Endodermal cell (in vitro differentiated cells): ENCODE data around the gene PRDM16. TPM values are rescaled to one million over a fixed set of nuclear protein-coding genes. Genes with fewer than 3 reads are reported as not detected.

Experiments used
- DNase-seq: peaks from one replicate; pipeline ENCODE4 v3.0.0-alpha.2; 2017
- H3K27ac ChIP-seq: 2 replicates; pipeline ENCODE4 v1.5.1; 2013; ENCODE audit warnings: mild to moderate bottlenecking, low read depth, low read length, moderate library complexity
- H3K27me3 ChIP-seq: 2 replicates; pipeline ENCODE4 v1.6.1; 2013; ENCODE audit warnings: mild to moderate bottlenecking, low read length, moderate library complexity; ENCODE audit not compliant: insufficient read depth, control insufficient read depth, poor library complexity, severe bottlenecking
- H3K36me3 ChIP-seq: 2 replicates; pipeline ENCODE4 v1.7.0; 2013; ENCODE audit warnings: mild to moderate bottlenecking, low read length, moderate library complexity; ENCODE audit not compliant: control insufficient read depth, insufficient read depth
- H3K4me1 ChIP-seq: one replicate; pipeline ENCODE4 v1.7.0; 2013; ENCODE audit warnings: low read length; ENCODE audit not compliant: control insufficient read depth, insufficient read depth
- H3K4me3 ChIP-seq: 2 replicates; pipeline ENCODE4 v1.5.1; 2013; ENCODE audit warnings: mild to moderate bottlenecking, low read length, moderate library complexity
- H3K9ac ChIP-seq: 2 replicates; pipeline ENCODE4 v1.6.1; 2013; ENCODE audit warnings: mild to moderate bottlenecking, low read length, moderate library complexity; ENCODE audit not compliant: poor library complexity, severe bottlenecking; ENCODE audit errors: extremely low read depth
- H3K9me3 ChIP-seq: 2 replicates; pipeline ENCODE4 v1.6.1; 2013; ENCODE audit warnings: mild to moderate bottlenecking, low read length, moderate library complexity; ENCODE audit not compliant: control insufficient read depth
- H3K27ac Mint-ChIP-seq: 2 replicates; pipeline ENCODE4 v1.8.0; 2020; ENCODE audit warnings: mixed read lengths
- H3K27me3 Mint-ChIP-seq: 2 replicates; pipeline ENCODE4 v1.8.0; 2021; ENCODE audit warnings: mild to moderate bottlenecking, mixed read lengths; ENCODE audit not compliant: insufficient read depth
- H3K36me3 Mint-ChIP-seq: 2 replicates; pipeline ENCODE4 v1.8.0; 2020; ENCODE audit warnings: low read depth, mixed read lengths
- H3K4me1 Mint-ChIP-seq: 2 replicates; pipeline ENCODE4 v1.8.0; 2020; ENCODE audit warnings: mixed read lengths
- H3K4me3 Mint-ChIP-seq: 2 replicates; pipeline ENCODE4 v1.8.0; 2020; ENCODE audit warnings: mild to moderate bottlenecking, moderate library complexity, mixed read lengths
- H3K9me3 Mint-ChIP-seq: 2 replicates; pipeline ENCODE4 v1.8.0; 2020; ENCODE audit warnings: mild to moderate bottlenecking, mixed read lengths
- WGBS, 2 experiments: methylation state at CpG; one replicate each; pipeline versions ENCODE4 v1.1.5 to v1.1.7; 2013; ENCODE audit warnings: missing lambda C conversion rate in 2 of 2, mixed read lengths in 1 of 2; ENCODE audit not compliant: insufficient coverage in 1 of 2, insufficient read length in 1 of 2; 5-methylcytosine and 5-hydroxymethylcytosine counted together
- total RNA-seq, 2 donors: library from RNA; stranded (reverse); fragmentation: NEBNext Ultra II Directional in 1 of 2; extraction: Animal tissue kit (Norgen Biotek cat#: 25700) in 1 of 2; gene quantifications; 2 replicates in 1 of 2; 3 replicates in 1 of 2; pipeline ENCODE4 v1.2.1, GENCODE V29; 2021
- TF ChIP-seq, protein P1 (sequence below): fragments of 200-600 bp; sonication (generic); conservative IDR thresholded peaks from 2 replicates; pipeline ENCODE4 v1.5.0; 2021; ENCODE audit warnings: antibody characterized with exemption, mild to moderate bottlenecking

The PRDM16 gene
- total RNA-seq, 2 donors from 2014 or later = 2.1 to 4.0 TPM

DNA sequence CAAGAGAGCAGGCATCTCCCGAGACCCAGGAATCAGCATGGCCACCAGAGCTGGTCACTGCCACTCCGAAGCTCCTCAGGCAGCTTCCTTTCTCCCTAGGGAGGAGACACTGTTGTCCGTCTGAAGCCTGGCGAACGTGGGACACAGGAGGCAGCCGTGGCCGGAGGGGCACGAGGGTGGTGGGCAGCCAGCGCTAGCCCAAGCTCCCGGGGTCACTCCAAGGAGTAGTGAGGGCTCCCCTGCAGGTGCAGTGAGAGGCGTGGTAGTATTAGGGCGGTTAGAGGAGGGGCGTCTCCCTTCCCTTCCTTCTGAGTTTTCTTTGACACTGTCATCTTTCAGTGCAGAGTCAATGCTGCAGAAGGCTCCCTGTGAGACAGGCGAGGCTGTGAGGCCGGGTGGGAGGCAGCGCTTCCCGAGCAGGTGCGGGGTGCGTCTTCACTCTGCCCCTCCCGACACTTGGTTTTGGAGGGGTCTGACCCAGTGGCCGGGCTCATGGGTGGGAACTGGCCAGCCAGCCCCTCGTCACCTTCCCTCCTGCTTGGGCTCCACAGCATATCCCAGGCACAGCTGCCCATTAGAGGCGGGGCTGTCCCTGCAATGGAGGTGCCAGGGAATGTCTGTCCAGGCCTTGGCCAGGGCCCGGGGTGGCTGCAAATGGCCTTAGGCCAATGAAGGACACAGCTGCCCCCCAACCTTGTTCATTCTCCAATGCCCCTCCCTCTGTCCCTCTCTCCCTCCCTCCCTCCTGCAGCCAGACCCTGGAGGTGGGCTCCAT lies 213.8 kb downstream of the PRDM16 start:
- Histone ChIP-seq H3K4me3 (no peak overlapping the region), H3K27me3 (no peaks in the 10 kb centered on the region), H3K36me3 (no peaks in the 10 kb centered on the region), H3K9ac (no peak overlapping the region), H3K9me3 (no peaks in the 10 kb centered on the region), H3K27ac (no peak overlapping the region), H3K4me1 (no peaks in the 10 kb centered on the region)
- 91 to 100% methylated on average over 1 to 24 of the region's 24 CpGs for WGBS, 2 experiments
- Mint-ChIP-seq H3K27me3 (no peaks in the 10 kb centered on the region), H3K36me3 (no peaks in the 10 kb centered on the region), H3K4me1 (peaks cover 2% of the 10 kb centered on the region), H3K9me3 (no peaks in the 10 kb centered on the region), H3K27ac (no peak overlapping the region), H3K4me3 (no peak overlapping the region)
- no peak for DNase-seq
- TF ChIP-seq, protein P1, sequence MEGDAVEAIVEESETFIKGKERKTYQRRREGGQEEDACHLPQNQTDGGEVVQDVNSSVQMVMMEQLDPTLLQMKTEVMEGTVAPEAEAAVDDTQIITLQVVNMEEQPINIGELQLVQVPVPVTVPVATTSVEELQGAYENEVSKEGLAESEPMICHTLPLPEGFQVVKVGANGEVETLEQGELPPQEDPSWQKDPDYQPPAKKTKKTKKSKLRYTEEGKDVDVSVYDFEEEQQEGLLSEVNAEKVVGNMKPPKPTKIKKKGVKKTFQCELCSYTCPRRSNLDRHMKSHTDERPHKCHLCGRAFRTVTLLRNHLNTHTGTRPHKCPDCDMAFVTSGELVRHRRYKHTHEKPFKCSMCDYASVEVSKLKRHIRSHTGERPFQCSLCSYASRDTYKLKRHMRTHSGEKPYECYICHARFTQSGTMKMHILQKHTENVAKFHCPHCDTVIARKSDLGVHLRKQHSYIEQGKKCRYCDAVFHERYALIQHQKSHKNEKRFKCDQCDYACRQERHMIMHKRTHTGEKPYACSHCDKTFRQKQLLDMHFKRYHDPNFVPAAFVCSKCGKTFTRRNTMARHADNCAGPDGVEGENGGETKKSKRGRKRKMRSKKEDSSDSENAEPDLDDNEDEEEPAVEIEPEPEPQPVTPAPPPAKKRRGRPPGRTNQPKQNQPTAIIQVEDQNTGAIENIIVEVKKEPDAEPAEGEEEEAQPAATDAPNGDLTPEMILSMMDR = no peak

DNA sequence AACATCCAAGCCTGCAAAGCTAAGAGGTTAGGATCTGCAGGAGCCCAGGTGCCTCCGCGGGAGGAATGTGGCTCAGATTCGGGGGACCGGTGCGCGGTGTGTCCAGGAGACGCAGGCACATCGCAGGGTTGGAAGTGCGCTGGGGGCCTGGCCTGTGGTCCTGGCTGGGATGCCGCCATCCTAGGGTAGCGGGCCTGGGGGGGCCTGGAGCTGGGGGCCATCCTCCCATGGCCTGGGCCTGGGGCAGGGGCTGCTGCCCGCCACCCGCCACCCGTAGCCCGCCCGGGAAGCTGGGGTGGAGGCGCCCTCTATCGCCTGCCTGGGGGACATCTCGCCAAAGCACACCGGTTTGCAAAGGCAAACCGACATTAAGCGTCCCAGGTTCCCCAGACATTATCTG lies 214.8 kb downstream of the PRDM16 start:
- H3K4me1 Mint-ChIP-seq = peaks cover 2% of the 10 kb centered on the region
- H3K27me3 ChIP-seq = no peaks in the 10 kb centered on the region
- H3K27ac ChIP-seq = no peak overlapping the region
- DNase-seq = peak; percentile 86
- H3K4me1 ChIP-seq = no peaks in the 10 kb centered on the region
- TF ChIP-seq, protein P1 = peak; percentile 95
- no peaks in the 10 kb centered on the region for H3K9me3 ChIP-seq
- 51 to 60% methylated on average over 16 to 22 of the region's 22 CpGs for WGBS, 2 experiments
- no peaks in the 10 kb centered on the region for H3K9me3 Mint-ChIP-seq
- H3K4me3 Mint-ChIP-seq = no peak overlapping the region
- no peaks in the 10 kb centered on the region for H3K36me3 ChIP-seq
- no peak overlapping the region for H3K4me3 ChIP-seq
- H3K9ac ChIP-seq = no peak overlapping the region
- H3K36me3 Mint-ChIP-seq = no peaks in the 10 kb centered on the region
- no peaks in the 10 kb centered on the region for H3K27me3 Mint-ChIP-seq
- no peak overlapping the region for H3K27ac Mint-ChIP-seq

DNA sequence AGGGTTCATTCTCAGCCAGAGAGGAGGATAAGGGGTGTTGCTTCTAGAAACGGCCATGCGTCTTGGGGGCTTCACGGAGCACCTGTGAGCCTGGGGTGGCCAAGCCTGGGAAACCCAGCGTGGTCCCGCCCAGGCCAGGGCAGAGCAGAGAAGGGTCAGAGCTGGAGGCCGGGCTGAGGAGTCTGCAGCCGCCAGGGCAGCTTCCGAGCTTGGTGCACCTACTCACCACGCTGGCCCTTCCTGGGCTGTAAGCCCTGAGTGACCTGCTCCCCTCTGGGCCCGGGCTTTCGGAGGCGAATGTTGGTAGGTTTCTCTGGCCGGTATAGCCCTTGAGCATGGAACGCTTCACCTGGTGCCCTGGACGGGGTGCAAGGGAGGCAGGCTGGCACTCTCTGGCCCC lies 215.7 kb downstream of the PRDM16 start:
- Mint-ChIP-seq H3K4me3 (no peak overlapping the region), H3K27me3 (no peaks in the 10 kb centered on the region), H3K4me1 (peaks cover 2% of the 10 kb centered on the region), H3K9me3 (no peaks in the 10 kb centered on the region), H3K27ac (no peak overlapping the region), H3K36me3 (no peaks in the 10 kb centered on the region)
- Histone ChIP-seq H3K27ac (no peak overlapping the region), H3K9me3 (no peaks in the 10 kb centered on the region), H3K4me1 (no peaks in the 10 kb centered on the region), H3K9ac (no peak overlapping the region), H3K36me3 (no peaks in the 10 kb centered on the region), H3K4me3 (no peak overlapping the region), H3K27me3 (no peaks in the 10 kb centered on the region)
- TF ChIP-seq, protein P1 = no peak
- WGBS, 2 experiments = 92 to 94% methylated on average over 8 to 15 of the region's 15 CpGs
- no peak for DNase-seq
